ENCODE data around the gene YPEL1. TPM values are rescaled to one million over a fixed set of nuclear protein-coding genes. Genes with fewer than 3 reads are reported as not detected.
A peak's percentile ranks its signal among the peaks of the same experiment; 100 is the strongest.
"Not testable (repeated sequence)": the region's sequence is repeated elsewhere in the genome, so short reads cannot be mapped to it uniquely, and the experiment has no call there.

YPEL1 gene
- total and polyA plus RNA-seq, 12 donors, result 1.5 to 14.6 (median 7.6) TPM

GRCh38 chr22:21694394-21694793, 41.2 kb downstream of the YPEL1 start:
- Histone ChIP-seq H3K36me3 (peaks cover 0 to 82% (median 39%) of the 10 kb centered on the region in 9 donors), H3K9me3 (no peaks in the 10 kb centered on the region), H3K27ac (no peak overlapping the region), H3K4me3 (no peak overlapping the region), H3K27me3 (no peaks in the 10 kb centered on the region), H3K4me1 (peaks cover 6 to 26% (median 19%) of the 10 kb centered on the region in 9 donors)
- WGBS, 2 donors, result 88 to 91% methylated on average over 14 of the region's 14 CpGs
- no peak for ATAC-seq
- no peak for TF ChIP-seq CTCF (IDR thresholded peaks at IDR 0.05)
- intact Hi-C loops (cut with DNase I), result no loop called here
- DNase-seq, result no peak

- Histone ChIP-seq H3K4me3 (no peak overlapping the region), H3K9me3 (no peaks in the 10 kb centered on the region), H3K27me3 (no peaks in the 10 kb centered on the region), H3K27ac (no peak overlapping the region), H3K36me3 (peaks cover 0 to 84% (median 43%) of the 10 kb centered on the region in 9 donors), H3K4me1 (peaks cover 2 to 21% (median 15%) of the 10 kb centered on the region in 9 donors)
- intact Hi-C loops (cut with DNase I), result no loop called here
- WGBS, 2 donors, result 93 to 97% methylated on average over 13 of the region's 13 CpGs
- no peak for TF ChIP-seq CTCF (IDR thresholded peaks at IDR 0.05)
- DNase-seq, result no peak
- no peak for ATAC-seq
Observed at GRCh38 chr22:21693999-21694341, 41.6 kb downstream of the YPEL1 start.

- H3K27ac ChIP-seq, result no peak overlapping the region
- DNase-seq (no peak), ATAC-seq (peak in 1 of 8 donors; percentile 11)
- WGBS, 2 donors, result 91 to 94% methylated on average over 14 of the region's 14 CpGs
- no peak for TF ChIP-seq CTCF (IDR thresholded peaks at IDR 0.05)
- intact Hi-C loops (cut with DNase I), result no loop called here
- no peak overlapping the region for H3K4me3 ChIP-seq
- no peaks in the 10 kb centered on the region for H3K27me3 ChIP-seq
- peaks cover 0 to 89% (median 47%) of the 10 kb centered on the region in 9 donors for H3K36me3 ChIP-seq
- peaks cover 0 to 16% (median 10%) of the 10 kb centered on the region in 9 donors for H3K4me1 ChIP-seq
- H3K9me3 ChIP-seq, result no peaks in the 10 kb centered on the region
Observed at GRCh38 chr22:21693333-21693998, 42.1 kb downstream of the YPEL1 start.

- Histone ChIP-seq H3K4me1 (peaks cover 0 to 10% (median 4%) of the 10 kb centered on the region in 9 donors), H3K36me3 (peaks cover 0 to 95% (median 49%) of the 10 kb centered on the region in 9 donors)
- ATAC-seq; DNase-seq; H3K4me3 ChIP-seq; H3K27me3 ChIP-seq; H3K9me3 ChIP-seq; intact Hi-C loops (cut with DNase I); H3K27ac ChIP-seq: not testable (repeated sequence)
- WGBS, 2 donors, result 90 to 96% methylated on average over 9 of the region's 9 CpGs
Observed at GRCh38 chr22:21692856-21693255, 42.7 kb downstream of the YPEL1 start.

- Histone ChIP-seq H3K36me3 (peaks cover 0 to 95% (median 49%) of the 10 kb centered on the region in 9 donors), H3K27ac (no peak overlapping the region), H3K4me1 (no peaks in the 10 kb centered on the region), H3K4me3 (no peak overlapping the region), H3K27me3 (no peaks in the 10 kb centered on the region), H3K9me3 (no peaks in the 10 kb centered on the region)
- ATAC-seq (no peak), DNase-seq (no peak)
- intact Hi-C loops (cut with DNase I), result no loop called here
- no peak for TF ChIP-seq CTCF (IDR thresholded peaks at IDR 0.05)
- WGBS, 2 donors, result 83 to 89% methylated on average over 14 to 16 of the region's 16 CpGs
Observed at GRCh38 chr22:21691816-21692215, 43.8 kb downstream of the YPEL1 start.

Measured in heart right ventricle (tissue), 16 donors.